Activated T-helper 1 cell treated with Interleukin-2 at 50 U/mL for 16 hours (primary cell): Measurements from ENCODE around the gene UBE2E2.

Experiments used
- DNase-seq: peaks from one replicate; pipeline ENCODE4 v3.0.0-alpha.2; 2020; ENCODE audit warnings: low read depth

Gene UBE2E2

GRCh38 chr3:23276913-23277658 lies 74.0 kb downstream of the UBE2E2 start:
- no peak for DNase-seq

- DNase-seq, result no peak
These were observed 74.6 kb downstream of the UBE2E2 start for GRCh38 chr3:23277688-23278087.

GRCh38 chr3:23283625-23284024 lies 80.5 kb downstream of the UBE2E2 start:
- DNase-seq, result no peak

- DNase-seq, result no peak
These were observed 85.2 kb downstream of the UBE2E2 start for GRCh38 chr3:23288286-23288685.

GRCh38 chr3:23288715-23289114 lies 85.6 kb downstream of the UBE2E2 start:
- DNase-seq, result no peak

GRCh38 chr3:23292432-23292831 lies 89.3 kb downstream of the UBE2E2 start:
- DNase-seq, result no peak

- no peak for DNase-seq
These were observed 91.8 kb downstream of the UBE2E2 start for GRCh38 chr3:23294770-23295387.

- no peak for DNase-seq
These were observed 98.7 kb downstream of the UBE2E2 start for GRCh38 chr3:23301819-23302218.

GRCh38 chr3:23302271-23302670 lies 99.1 kb downstream of the UBE2E2 start:
- no peak for DNase-seq

GRCh38 chr3:23303601-23304217 lies 100.6 kb downstream of the UBE2E2 start:
- no peak for DNase-seq

- DNase-seq, result no peak
These were observed 101.3 kb downstream of the UBE2E2 start for GRCh38 chr3:23304424-23304823.

GRCh38 chr3:23308986-23309625 lies 106.0 kb downstream of the UBE2E2 start:
- DNase-seq, result no peak

- no peak for DNase-seq
These were observed 109.7 kb downstream of the UBE2E2 start for GRCh38 chr3:23312866-23313265.

GRCh38 chr3:23314981-23315762 lies 112.0 kb downstream of the UBE2E2 start:
- DNase-seq, result no peak

- DNase-seq, result no peak
These were observed 113.8 kb downstream of the UBE2E2 start for GRCh38 chr3:23316924-23317323.

GRCh38 chr3:23319366-23320312 lies 116.5 kb downstream of the UBE2E2 start:
- DNase-seq, result no peak

GRCh38 chr3:23320586-23321570 lies 117.8 kb downstream of the UBE2E2 start:
- no peak for DNase-seq

GRCh38 chr3:23324745-23325144 lies 121.6 kb downstream of the UBE2E2 start:
- DNase-seq, result no peak

- no peak for DNase-seq
These were observed 122.4 kb downstream of the UBE2E2 start for GRCh38 chr3:23325466-23326065.
